Measurements from ENCODE around the gene MAB21L4. TPM values are rescaled to one million over a fixed set of nuclear protein-coding genes. Genes with fewer than 3 reads are reported as not detected.

The MAB21L4 gene
- total RNA-seq, 1 experiment from 2014 or later, result not detected

DNA sequence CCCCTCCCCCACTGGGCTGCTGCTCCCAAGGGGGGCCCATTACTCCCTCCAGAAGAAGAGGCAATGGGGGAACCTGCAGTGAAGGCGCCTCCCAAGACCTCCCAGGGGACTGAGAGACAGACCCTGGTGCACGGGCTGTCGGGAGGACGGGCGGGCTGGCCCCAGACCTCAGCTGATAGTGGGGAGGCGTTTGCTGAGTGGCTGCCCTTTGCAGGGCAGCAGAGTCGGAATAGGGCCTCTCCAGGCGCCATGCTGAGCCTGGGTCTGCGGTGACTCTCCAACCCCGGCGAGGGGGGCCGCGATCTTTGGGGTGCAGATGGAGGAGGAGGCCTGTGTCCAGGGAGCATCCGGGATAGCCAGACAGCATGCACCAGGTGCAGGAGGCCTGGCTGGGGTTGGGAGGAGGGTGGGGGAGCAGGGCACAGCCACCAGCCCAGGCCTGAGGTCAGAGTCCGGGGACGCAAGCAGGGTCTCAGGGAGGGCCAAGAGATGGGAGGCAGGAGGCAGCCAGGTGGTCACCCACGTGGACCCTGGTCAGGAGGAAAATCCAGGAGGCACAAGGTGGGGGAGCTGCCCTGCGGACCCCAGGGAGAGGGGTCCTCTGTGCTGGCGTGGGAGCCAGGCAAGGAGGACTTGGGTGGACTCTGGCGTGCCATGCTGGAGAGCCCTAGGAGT lies 21.2 kb upstream of the MAB21L4 start:
- Histone ChIP-seq H3K27ac (ENCODE audit: low read depth, low read length) (no peak overlapping the region), H3K36me3 (ENCODE audit: control insufficient read depth in 1 of 2, insufficient read depth in 2 of 2, low read length in 2 of 2) (no peaks in the 10 kb centered on the region), H3K27me3 (ENCODE audit: insufficient read depth, low read length) (no peaks in the 10 kb centered on the region), H3K9me2 (ENCODE audit: insufficient read depth) (no peaks in the 10 kb centered on the region), H3K9me3 (ENCODE audit: control insufficient read depth in 1 of 2, insufficient read depth in 1 of 2, low read depth in 1 of 2, low read length in 2 of 2) (no peaks in the 10 kb centered on the region), H3K79me2 (ENCODE audit: insufficient read depth, low read length) (no peaks in the 10 kb centered on the region), H4K20me1 (ENCODE audit: insufficient read depth) (no peaks in the 10 kb centered on the region), H3K9ac (ENCODE audit: low read length) (no peak overlapping the region), H3K4me1 (ENCODE audit: control insufficient read depth in 1 of 2, insufficient read depth in 2 of 2, low read length in 2 of 2) (peaks cover 5 to 27% of the 10 kb centered on the region in 2 experiments; a peak in 3 of 4 replicates), H2AFZ (ENCODE audit: low read depth, low read length, poor library complexity, severe bottlenecking) (no peak overlapping the region), H3K4me3 (replicated peaks in 1 of 2; ENCODE audit: low read depth in 1 of 2, low read length in 2 of 2) (no peak overlapping the region), H3K4me2 (ENCODE audit: low read length) (no peak overlapping the region)
- ChIA-PET POLR2A (no interaction called here), RAD21 (ENCODE audit: low non-redundant PET in 1 of 2, low total read pairs in 2 of 2, uncharacterized antibody in 2 of 2, unreplicated experiment in 2 of 2) (no interaction called here), CTCF (no interaction called here)
- BruUV-seq (replicated peaks), result no TSS peak
- ATAC-seq (no peak), DNase-seq (ENCODE audit: low read depth, low spot score) (no peak)
- intact Hi-C loops (cut with micrococcal nuclease), result no loop called here
- TF ChIP-seq ZNF274 (IDR thresholded peaks at IDR 0.05; ENCODE audit: low read depth, low read length), result no peak
- TF ChIP-seq POLR2AphosphoS5 (IDR thresholded peaks at IDR 0.05; ENCODE audit: low read depth, low read length), result no peak
- no peak for TF ChIP-seq CBX3 (IDR thresholded peaks at IDR 0.05; ENCODE audit: low read depth)
- TF ChIP-seq, protein P1, sequence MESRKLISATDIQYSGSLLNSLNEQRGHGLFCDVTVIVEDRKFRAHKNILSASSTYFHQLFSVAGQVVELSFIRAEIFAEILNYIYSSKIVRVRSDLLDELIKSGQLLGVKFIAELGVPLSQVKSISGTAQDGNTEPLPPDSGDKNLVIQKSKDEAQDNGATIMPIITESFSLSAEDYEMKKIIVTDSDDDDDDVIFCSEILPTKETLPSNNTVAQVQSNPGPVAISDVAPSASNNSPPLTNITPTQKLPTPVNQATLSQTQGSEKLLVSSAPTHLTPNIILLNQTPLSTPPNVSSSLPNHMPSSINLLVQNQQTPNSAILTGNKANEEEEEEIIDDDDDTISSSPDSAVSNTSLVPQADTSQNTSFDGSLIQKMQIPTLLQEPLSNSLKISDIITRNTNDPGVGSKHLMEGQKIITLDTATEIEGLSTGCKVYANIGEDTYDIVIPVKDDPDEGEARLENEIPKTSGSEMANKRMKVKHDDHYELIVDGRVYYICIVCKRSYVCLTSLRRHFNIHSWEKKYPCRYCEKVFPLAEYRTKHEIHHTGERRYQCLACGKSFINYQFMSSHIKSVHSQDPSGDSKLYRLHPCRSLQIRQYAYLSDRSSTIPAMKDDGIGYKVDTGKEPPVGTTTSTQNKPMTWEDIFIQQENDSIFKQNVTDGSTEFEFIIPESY (IDR thresholded peaks at IDR 0.05; ENCODE audit: extremely low read depth, insufficient replicate concordance, low read length), result no peak
- TF ChIP-seq FOSL1 (IDR thresholded peaks at IDR 0.05; ENCODE audit: low read depth), result no peak
- TF ChIP-seq SIN3A (IDR thresholded peaks at IDR 0.05; ENCODE audit: low read depth), result no peak
- TF ChIP-seq CEBPB (IDR thresholded peaks at IDR 0.05; ENCODE audit: low read depth), result no peak
- TF ChIP-seq, protein P2, sequence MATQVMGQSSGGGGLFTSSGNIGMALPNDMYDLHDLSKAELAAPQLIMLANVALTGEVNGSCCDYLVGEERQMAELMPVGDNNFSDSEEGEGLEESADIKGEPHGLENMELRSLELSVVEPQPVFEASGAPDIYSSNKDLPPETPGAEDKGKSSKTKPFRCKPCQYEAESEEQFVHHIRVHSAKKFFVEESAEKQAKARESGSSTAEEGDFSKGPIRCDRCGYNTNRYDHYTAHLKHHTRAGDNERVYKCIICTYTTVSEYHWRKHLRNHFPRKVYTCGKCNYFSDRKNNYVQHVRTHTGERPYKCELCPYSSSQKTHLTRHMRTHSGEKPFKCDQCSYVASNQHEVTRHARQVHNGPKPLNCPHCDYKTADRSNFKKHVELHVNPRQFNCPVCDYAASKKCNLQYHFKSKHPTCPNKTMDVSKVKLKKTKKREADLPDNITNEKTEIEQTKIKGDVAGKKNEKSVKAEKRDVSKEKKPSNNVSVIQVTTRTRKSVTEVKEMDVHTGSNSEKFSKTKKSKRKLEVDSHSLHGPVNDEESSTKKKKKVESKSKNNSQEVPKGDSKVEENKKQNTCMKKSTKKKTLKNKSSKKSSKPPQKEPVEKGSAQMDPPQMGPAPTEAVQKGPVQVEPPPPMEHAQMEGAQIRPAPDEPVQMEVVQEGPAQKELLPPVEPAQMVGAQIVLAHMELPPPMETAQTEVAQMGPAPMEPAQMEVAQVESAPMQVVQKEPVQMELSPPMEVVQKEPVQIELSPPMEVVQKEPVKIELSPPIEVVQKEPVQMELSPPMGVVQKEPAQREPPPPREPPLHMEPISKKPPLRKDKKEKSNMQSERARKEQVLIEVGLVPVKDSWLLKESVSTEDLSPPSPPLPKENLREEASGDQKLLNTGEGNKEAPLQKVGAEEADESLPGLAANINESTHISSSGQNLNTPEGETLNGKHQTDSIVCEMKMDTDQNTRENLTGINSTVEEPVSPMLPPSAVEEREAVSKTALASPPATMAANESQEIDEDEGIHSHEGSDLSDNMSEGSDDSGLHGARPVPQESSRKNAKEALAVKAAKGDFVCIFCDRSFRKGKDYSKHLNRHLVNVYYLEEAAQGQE (IDR thresholded peaks at IDR 0.05; ENCODE audit: low read depth), result no peak
